Testis (tissue), 2 donors: ENCODE results near the gene GALNT18.

Experiments used
- CTCF ChIP-seq, 3 experiments: fragments of 450-650 bp in 2 of 3; fragments of 200-600 bp in 1 of 3; sonication (generic) in 1 of 3; IDR thresholded peaks; one replicate each; pipeline ENCODE4 v1.5.1; 2016 to 2019; ENCODE audit warnings: antibody characterized with exemption in 3 of 3, mild to moderate bottlenecking in 2 of 3, moderate library complexity in 1 of 3
- POLR2A ChIP-seq: fragments of 450-650 bp; IDR thresholded peaks from one replicate; pipeline ENCODE4 v1.6.1; 2017; ENCODE audit warnings: antibody characterized with exemption, mild to moderate bottlenecking, moderate library complexity

DNA sequence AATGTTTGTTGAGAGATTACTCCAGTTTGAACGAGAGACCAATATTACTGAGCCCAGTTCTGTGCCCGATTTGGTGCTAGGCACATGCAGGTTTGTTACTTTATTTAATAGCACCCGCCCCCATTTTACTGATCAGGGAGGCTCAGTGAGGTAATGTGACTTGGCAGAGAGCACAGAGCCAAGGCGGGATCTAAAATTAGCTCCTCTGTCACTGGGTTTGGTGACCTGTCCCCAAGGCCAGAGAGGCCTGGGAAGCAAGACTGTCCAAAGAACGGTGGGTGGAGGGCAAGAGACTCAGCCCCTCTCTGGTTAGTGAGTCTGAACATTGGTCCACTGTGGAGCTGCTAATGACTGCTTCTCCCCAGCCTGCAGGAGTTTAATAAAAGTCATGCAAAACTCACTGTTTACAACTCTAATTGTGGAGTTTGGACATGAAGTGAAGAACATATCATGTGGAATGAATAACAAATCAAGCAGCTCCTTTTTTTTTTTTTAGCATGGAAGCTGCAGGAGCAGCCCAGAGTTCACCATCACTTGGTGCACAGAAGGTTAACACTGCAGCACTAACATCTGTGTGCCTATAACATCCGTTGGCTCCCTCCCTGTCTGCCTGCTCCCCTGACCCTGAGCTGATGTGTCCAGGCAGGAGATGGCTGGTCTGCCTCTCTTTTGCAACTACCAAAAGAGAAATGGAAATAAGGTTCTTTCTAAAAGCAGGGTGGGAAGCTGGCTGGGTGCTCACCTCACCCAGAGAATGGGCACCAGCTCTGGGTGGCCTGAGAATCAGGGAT lies 307.7 kb downstream of the GALNT18 start:
- TF ChIP-seq CTCF (IDR thresholded peaks at IDR 0.05) = no peak
- TF ChIP-seq POLR2A = no peak
